Esophagus muscularis mucosa (tissue), 3 donors: ENCODE measurements around the gene RICTOR.

Experiments
- POLR2A ChIP-seq: fragments of 450-650 bp; IDR thresholded peaks from one replicate; pipeline ENCODE4 v1.6.1; 2017; ENCODE audit warnings: antibody characterized with exemption, moderate library complexity, mild to moderate bottlenecking, low read depth
- POLR2AphosphoS5 ChIP-seq, 2 donors: sonication (generic); formaldehyde crosslinking; IDR thresholded peaks; one replicate each; pipeline ENCODE4 v1.6.1; 2017; ENCODE audit warnings: antibody characterized with exemption in 2 of 2
- TF ChIP-seq, protein P1 (sequence below), 3 experiments: fragments of 200-600 bp in 2 of 3; fragments of 450-650 bp in 1 of 3; sonication (generic) in 2 of 3; IDR thresholded peaks; one replicate each; pipeline ENCODE4 v1.5.1; 2017 to 2019; ENCODE audit warnings: antibody characterized with exemption in 3 of 3, mild to moderate bottlenecking in 2 of 3, moderate library complexity in 1 of 3

DNA sequence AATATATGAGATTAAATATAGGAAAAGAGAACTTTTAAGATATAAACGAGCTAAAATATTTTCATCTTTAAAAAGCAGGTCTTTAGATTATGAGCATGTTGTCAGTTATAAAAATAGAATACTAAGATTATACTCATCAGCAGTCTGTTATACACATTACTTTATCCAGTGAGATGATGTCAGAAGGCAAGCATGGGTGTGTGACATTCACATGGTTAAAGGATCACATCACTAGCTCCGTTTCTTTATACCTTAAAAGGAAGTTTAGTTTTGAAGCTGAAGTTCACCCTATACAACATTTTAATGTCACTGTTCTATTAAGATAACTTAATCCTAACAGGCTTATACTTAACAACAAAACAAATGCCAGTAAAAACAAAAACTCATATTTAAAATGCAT is 59.6 kb downstream of the RICTOR start:
- TF ChIP-seq POLR2AphosphoS5 (IDR thresholded peaks at IDR 0.05) (no peak), POLR2A (no peak)
- TF ChIP-seq, protein P1, sequence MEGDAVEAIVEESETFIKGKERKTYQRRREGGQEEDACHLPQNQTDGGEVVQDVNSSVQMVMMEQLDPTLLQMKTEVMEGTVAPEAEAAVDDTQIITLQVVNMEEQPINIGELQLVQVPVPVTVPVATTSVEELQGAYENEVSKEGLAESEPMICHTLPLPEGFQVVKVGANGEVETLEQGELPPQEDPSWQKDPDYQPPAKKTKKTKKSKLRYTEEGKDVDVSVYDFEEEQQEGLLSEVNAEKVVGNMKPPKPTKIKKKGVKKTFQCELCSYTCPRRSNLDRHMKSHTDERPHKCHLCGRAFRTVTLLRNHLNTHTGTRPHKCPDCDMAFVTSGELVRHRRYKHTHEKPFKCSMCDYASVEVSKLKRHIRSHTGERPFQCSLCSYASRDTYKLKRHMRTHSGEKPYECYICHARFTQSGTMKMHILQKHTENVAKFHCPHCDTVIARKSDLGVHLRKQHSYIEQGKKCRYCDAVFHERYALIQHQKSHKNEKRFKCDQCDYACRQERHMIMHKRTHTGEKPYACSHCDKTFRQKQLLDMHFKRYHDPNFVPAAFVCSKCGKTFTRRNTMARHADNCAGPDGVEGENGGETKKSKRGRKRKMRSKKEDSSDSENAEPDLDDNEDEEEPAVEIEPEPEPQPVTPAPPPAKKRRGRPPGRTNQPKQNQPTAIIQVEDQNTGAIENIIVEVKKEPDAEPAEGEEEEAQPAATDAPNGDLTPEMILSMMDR (IDR thresholded peaks at IDR 0.05): no peak
